GM12801 (cell line): ENCODE results near the gene RSPH6A.

Experiments
- TF ChIP-seq, protein P1 (sequence below): IDR thresholded peaks from one replicate; pipeline ENCODE4 v1.5.1; 2011; ENCODE audit warnings: control low read depth; ENCODE audit not compliant: insufficient read length; ENCODE audit errors: extremely low read depth

RSPH6A gene

DNA sequence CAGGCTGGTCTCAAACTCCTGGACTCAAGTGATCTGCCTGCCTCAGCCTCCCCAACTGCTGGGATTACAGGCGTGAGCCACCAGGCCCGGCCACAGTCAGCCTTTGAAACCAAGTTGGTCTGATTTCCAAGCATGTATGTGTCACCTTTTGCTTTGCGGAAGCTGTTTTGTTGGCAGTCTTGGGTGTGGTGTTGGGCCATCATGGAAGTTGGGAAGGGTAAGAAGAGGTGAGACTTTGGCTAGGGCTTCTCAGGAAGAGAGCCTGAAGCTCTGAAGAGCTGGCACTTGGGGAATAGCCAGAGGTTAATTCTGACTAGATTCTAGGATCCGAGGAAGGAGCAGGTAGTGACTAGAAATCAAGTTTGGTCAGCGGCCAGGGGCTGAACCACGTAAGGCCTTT lies 2.8 kb downstream of the RSPH6A start:
- TF ChIP-seq, protein P1, sequence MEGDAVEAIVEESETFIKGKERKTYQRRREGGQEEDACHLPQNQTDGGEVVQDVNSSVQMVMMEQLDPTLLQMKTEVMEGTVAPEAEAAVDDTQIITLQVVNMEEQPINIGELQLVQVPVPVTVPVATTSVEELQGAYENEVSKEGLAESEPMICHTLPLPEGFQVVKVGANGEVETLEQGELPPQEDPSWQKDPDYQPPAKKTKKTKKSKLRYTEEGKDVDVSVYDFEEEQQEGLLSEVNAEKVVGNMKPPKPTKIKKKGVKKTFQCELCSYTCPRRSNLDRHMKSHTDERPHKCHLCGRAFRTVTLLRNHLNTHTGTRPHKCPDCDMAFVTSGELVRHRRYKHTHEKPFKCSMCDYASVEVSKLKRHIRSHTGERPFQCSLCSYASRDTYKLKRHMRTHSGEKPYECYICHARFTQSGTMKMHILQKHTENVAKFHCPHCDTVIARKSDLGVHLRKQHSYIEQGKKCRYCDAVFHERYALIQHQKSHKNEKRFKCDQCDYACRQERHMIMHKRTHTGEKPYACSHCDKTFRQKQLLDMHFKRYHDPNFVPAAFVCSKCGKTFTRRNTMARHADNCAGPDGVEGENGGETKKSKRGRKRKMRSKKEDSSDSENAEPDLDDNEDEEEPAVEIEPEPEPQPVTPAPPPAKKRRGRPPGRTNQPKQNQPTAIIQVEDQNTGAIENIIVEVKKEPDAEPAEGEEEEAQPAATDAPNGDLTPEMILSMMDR = no peak

DNA sequence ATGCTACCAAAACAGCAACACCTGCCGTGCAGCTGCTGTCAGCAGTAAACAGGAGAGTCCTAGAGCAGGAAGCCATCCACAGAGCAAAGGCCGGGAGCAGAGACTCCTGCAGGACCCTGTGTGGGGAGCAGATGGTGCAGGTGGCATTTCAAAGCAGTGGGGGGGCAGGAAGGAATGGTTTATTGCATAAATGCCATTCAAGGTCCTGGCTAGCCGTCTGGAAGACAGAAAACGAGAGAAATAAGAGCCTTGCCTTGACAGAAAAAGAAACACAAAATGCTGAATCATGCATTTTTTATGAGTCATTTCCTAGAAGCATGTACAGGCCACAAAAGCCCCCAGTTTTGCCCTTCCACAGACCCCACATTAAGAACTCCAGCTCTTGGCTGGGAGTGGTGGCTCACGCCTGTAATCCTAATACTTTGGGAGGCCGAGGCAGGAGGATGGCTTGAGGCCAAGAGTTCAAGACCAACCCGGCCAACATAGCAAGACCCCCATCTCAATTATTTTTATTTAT lies 5.4 kb downstream of the RSPH6A start:
- TF ChIP-seq, protein P1 = no peak

DNA sequence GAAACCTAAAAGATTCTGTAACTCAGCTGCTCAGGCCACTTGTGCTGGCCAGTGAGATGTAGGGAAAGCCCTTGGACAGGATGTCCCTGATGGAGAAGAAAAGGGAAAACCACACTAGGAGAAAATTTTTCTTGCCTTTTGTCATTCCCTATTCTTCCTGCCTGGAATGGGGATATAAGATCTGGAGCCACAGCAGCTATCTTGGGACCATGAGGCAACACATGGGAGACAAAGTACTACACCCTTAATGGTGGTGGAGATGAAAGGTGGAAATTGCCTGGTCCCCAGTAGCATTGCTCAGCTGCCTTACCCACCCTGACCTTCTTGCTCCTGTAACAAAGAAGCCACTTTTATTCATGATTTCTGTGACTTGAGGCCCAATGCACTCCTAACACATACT lies 9.4 kb downstream of the RSPH6A start:
- TF ChIP-seq, protein P1 = no peak

- TF ChIP-seq, protein P1 = no peak
Measured at GRCh38 chr19:45804959-45805230, 10.2 kb downstream of the RSPH6A start.

- TF ChIP-seq, protein P1 = no peak
Measured at GRCh38 chr19:45804140-45804958, 10.8 kb downstream of the RSPH6A start.

DNA sequence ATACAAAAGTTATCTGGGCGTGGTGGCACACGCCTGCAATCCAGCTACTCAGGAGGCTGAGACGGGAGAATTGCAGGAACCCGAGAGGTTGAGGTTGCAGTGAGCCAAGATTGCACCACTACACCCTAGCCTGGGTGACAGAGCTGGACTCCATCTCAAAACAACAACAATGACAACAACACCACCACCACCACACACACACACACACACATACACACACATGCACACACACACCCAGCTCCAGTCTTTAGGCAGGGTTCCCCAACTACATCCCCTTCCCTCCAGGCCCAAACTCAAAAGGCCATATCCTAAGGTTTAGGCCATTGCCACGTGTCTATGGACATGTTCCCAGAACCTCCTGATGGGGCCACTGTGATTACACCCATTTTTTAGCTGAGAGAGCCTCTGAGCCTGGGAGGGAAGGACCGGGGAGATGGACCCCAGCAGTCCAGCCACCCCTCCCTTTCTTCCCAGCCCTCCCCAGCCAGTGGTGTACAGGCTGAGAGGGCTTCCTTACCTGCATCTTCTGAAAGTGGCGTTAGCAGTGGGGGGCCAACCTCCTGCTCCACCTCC lies 13.4 kb downstream of the RSPH6A start:
- TF ChIP-seq, protein P1 = no peak

DNA sequence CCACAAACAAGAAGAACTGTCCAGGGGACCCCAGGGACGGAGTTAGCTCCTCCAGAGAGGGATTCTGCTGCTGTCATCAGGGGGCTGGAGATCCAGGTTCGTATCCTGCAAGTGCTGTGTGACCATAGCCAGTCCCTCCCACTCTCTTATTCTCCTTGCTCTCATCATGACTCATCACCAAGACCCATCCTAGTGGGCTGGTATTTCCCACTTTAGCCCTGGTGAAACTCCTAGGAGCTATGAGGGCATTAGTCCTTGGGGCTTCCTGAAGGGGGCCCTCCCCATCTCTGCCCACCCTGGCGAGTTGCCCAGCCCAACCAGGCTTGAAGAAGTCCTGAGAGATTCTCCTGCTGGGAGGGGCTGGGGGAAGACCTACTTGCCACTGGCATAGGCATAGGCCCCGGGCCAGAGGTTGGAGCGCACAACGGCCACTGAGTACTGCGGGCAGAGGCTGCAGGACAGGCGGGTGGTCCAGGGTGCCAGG lies 15.0 kb downstream of the RSPH6A start:
- TF ChIP-seq, protein P1 = no peak
